ENCODE measurements around the gene DUOX1.

DNA sequence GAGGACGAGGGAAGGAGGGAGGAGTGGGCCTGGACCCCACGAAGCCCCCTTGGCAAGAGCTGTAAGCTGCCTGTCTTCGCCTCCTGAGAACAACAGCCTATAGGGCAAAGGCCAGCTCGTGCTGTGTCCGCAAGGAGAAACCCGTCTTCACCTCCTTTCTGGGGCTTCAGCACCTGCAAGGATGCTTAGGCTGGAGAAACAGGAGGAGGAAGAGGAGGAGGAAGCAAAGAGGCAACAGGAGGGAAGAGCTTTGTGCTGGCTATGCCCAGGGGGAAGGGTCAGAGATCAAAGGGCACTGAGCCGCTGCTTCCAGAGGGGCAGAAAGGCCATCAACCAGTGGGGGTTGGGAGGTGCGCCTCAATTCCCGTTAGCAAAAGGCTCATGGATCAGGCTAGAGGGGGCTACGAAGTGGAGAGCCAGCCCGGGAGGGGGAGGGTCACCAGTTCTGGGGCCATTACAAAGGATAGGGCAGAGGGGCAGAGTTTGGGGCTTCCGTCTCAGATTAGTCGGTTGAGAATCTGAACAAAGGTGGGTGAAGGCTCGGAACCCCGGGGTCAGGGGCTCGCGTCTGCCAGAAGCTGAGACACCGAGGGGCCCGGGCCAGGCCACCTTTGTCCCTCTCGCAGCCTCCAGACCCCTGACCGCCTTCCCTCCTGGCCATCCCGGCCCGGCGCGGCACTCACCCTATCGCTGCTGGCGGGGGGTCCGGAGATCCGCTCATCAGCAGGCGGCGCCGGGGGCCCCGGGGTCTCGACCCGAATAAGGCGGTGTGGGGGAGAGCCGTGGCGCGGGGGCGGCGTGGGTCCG lies 57.2 kb downstream of the DUOX1 start:
- TF ChIP-seq EGR1 (IDR thresholded peaks at IDR 0.05), result no peak
- TF ChIP-seq, protein P1, sequence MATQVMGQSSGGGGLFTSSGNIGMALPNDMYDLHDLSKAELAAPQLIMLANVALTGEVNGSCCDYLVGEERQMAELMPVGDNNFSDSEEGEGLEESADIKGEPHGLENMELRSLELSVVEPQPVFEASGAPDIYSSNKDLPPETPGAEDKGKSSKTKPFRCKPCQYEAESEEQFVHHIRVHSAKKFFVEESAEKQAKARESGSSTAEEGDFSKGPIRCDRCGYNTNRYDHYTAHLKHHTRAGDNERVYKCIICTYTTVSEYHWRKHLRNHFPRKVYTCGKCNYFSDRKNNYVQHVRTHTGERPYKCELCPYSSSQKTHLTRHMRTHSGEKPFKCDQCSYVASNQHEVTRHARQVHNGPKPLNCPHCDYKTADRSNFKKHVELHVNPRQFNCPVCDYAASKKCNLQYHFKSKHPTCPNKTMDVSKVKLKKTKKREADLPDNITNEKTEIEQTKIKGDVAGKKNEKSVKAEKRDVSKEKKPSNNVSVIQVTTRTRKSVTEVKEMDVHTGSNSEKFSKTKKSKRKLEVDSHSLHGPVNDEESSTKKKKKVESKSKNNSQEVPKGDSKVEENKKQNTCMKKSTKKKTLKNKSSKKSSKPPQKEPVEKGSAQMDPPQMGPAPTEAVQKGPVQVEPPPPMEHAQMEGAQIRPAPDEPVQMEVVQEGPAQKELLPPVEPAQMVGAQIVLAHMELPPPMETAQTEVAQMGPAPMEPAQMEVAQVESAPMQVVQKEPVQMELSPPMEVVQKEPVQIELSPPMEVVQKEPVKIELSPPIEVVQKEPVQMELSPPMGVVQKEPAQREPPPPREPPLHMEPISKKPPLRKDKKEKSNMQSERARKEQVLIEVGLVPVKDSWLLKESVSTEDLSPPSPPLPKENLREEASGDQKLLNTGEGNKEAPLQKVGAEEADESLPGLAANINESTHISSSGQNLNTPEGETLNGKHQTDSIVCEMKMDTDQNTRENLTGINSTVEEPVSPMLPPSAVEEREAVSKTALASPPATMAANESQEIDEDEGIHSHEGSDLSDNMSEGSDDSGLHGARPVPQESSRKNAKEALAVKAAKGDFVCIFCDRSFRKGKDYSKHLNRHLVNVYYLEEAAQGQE (IDR thresholded peaks at IDR 0.05; ENCODE audit: low read depth), result no peak
- no peak for TF ChIP-seq CEBPB (IDR thresholded peaks at IDR 0.05)
- no peak for TF ChIP-seq TCF12 (IDR thresholded peaks at IDR 0.05; ENCODE audit: low read depth)
- no peak for TF ChIP-seq TAF1 (IDR thresholded peaks at IDR 0.05; ENCODE audit: low read depth)
- no peak for TF ChIP-seq CREB1 (IDR thresholded peaks at IDR 0.05; ENCODE audit: low read depth)
- TF ChIP-seq EP300 (IDR thresholded peaks at IDR 0.05; ENCODE audit: borderline replicate concordance), result no peak
- TF ChIP-seq RAD21 (IDR thresholded peaks at IDR 0.05; ENCODE audit: low read depth), result no peak
